HEK293 (cell line): ENCODE data around the gene ABCA7.
A peak's percentile ranks its signal among the peaks of the same experiment; 100 is the strongest.

Experiments
- BCL11A ChIP-seq: fragments of 450-650 bp; formaldehyde crosslinking; IDR thresholded peaks from 2 replicates; pipeline ENCODE4 v1.5.1; 2016; ENCODE audit warnings: low read depth, missing biosample characterization, missing genetic modification characterization
- BCL11B ChIP-seq: fragments of 450-650 bp; formaldehyde crosslinking; IDR thresholded peaks from 2 replicates; pipeline ENCODE4 v1.5.1; 2016; ENCODE audit warnings: low read depth, missing biosample characterization, missing genetic modification characterization
- EGR2 ChIP-seq: fragments of 450-650 bp; formaldehyde crosslinking; IDR thresholded peaks from 2 replicates; pipeline ENCODE4 v1.5.1; 2016; ENCODE audit warnings: low read depth, missing biosample characterization, missing genetic modification characterization
- FEZF1 ChIP-seq: fragments of 450-650 bp; formaldehyde crosslinking; IDR thresholded peaks from 2 replicates; pipeline ENCODE4 v1.5.1; 2016; ENCODE audit warnings: missing biosample characterization, missing genetic modification characterization
- GFI1B ChIP-seq: fragments of 450-650 bp; formaldehyde crosslinking; IDR thresholded peaks from 2 replicates; pipeline ENCODE4 v1.5.1; 2016; ENCODE audit warnings: missing biosample characterization, missing genetic modification characterization
- IKZF3 ChIP-seq: fragments of 450-650 bp; IDR thresholded peaks from 2 replicates; pipeline ENCODE4 v1.5.0; 2018; ENCODE audit warnings: missing biosample characterization, mild to moderate bottlenecking, missing genetic modification characterization, moderate library complexity
- MEIS1 ChIP-seq: sonication (generic); formaldehyde crosslinking; IDR thresholded peaks from 2 replicates; pipeline ENCODE4 v1.8.1; 2022; ENCODE audit warnings: missing genetic modification reagents, mild to moderate bottlenecking, borderline replicate concordance
- SCRT2 ChIP-seq: fragments of 450-650 bp; formaldehyde crosslinking; IDR thresholded peaks from 2 replicates; pipeline ENCODE4 v1.5.1; 2016; ENCODE audit warnings: missing biosample characterization, missing genetic modification characterization
- SP7 ChIP-seq: fragments of 450-650 bp; formaldehyde crosslinking; IDR thresholded peaks from 2 replicates; pipeline ENCODE4 v1.5.1; 2016; ENCODE audit warnings: missing biosample characterization, missing genetic modification characterization
- WT1 ChIP-seq: fragments of 450-650 bp; formaldehyde crosslinking; IDR thresholded peaks from 2 replicates; pipeline ENCODE4 v1.5.1; 2016; ENCODE audit warnings: missing biosample characterization, missing genetic modification characterization
- ZBTB7A ChIP-seq: fragments of 450-650 bp; formaldehyde crosslinking; IDR thresholded peaks from 2 replicates; pipeline ENCODE4 v1.5.1; 2016; ENCODE audit warnings: low read depth, missing biosample characterization, missing genetic modification characterization
- ZFHX2 ChIP-seq: fragments of 450-650 bp; formaldehyde crosslinking; conservative IDR thresholded peaks from 2 replicates; pipeline ENCODE4 v1.5.1; 2016; ENCODE audit warnings: missing biosample characterization, missing genetic modification characterization
- ZFP3 ChIP-seq: fragments of 450-650 bp; formaldehyde crosslinking; IDR thresholded peaks from 2 replicates; pipeline ENCODE4 v1.5.1; 2016; ENCODE audit warnings: low read depth, missing biosample characterization, missing genetic modification characterization
- ZFP37 ChIP-seq: fragments of 450-650 bp; formaldehyde crosslinking; IDR thresholded peaks from 2 replicates; pipeline ENCODE4 v1.5.1; 2016; ENCODE audit warnings: missing biosample characterization, missing genetic modification characterization
- ZNF10 ChIP-seq: fragments of 450-650 bp; formaldehyde crosslinking; IDR thresholded peaks from 2 replicates; pipeline ENCODE4 v1.5.1; 2017; ENCODE audit warnings: missing biosample characterization, missing genetic modification characterization
- ZNF133 ChIP-seq: fragments of 450-650 bp; formaldehyde crosslinking; IDR thresholded peaks from 2 replicates; pipeline ENCODE4 v1.5.1; 2016; ENCODE audit warnings: missing biosample characterization, missing genetic modification characterization
- ZNF23 ChIP-seq: fragments of 450-650 bp; formaldehyde crosslinking; IDR thresholded peaks from 2 replicates; pipeline ENCODE4 v1.5.1; 2016; ENCODE audit warnings: missing biosample characterization, missing genetic modification characterization, borderline replicate concordance
- ZNF274 ChIP-seq, 2 experiments: fragments of 200-500 bp in 1 of 2; fragments of 450-650 bp in 1 of 2; sonication (Bioruptor generic) in 1 of 2; formaldehyde crosslinking in 1 of 2; IDR thresholded peaks; 2 replicates each; pipeline versions ENCODE4 v1.5.1 to v1.6.1; 2014 to 2016; ENCODE audit warnings: borderline replicate concordance in 1 of 2, inconsistent platforms in 1 of 2, low read length in 1 of 2, missing biosample characterization in 1 of 2, missing genetic modification characterization in 1 of 2
- ZNF350 ChIP-seq: fragments of 450-650 bp; formaldehyde crosslinking; IDR thresholded peaks from 2 replicates; pipeline ENCODE4 v1.5.0; 2017; ENCODE audit warnings: missing biosample characterization, mild to moderate bottlenecking, missing genetic modification characterization
- ZNF354C ChIP-seq: fragments of 450-650 bp; formaldehyde crosslinking; IDR thresholded peaks from 2 replicates; pipeline ENCODE4 v1.5.1; 2016; ENCODE audit warnings: missing biosample characterization, missing genetic modification characterization, low read depth, borderline replicate concordance
- ZNF37A ChIP-seq: fragments of 450-650 bp; IDR thresholded peaks from 2 replicates; pipeline ENCODE4 v1.5.1; 2018; ENCODE audit warnings: missing biosample characterization, missing genetic modification characterization
- ZNF433 ChIP-seq: fragments of 450-650 bp; formaldehyde crosslinking; IDR thresholded peaks from 2 replicates; pipeline ENCODE4 v1.5.1; 2016; ENCODE audit warnings: missing biosample characterization, missing genetic modification characterization, low read depth
- ZNF529 ChIP-seq: fragments of 450-650 bp; formaldehyde crosslinking; IDR thresholded peaks from 2 replicates; pipeline ENCODE4 v1.5.1; 2017; ENCODE audit warnings: missing genetic modification characterization, missing biosample characterization; ENCODE audit not compliant: insufficient replicate concordance
- ZNF549 ChIP-seq: fragments of 450-650 bp; IDR thresholded peaks from 2 replicates; pipeline ENCODE4 v1.5.1; 2018; ENCODE audit warnings: missing biosample characterization, missing genetic modification characterization, mild to moderate bottlenecking, inconsistent platforms, moderate library complexity
- ZNF600 ChIP-seq: fragments of 450-650 bp; formaldehyde crosslinking; IDR thresholded peaks from 2 replicates; pipeline ENCODE4 v1.5.1; 2016; ENCODE audit warnings: missing biosample characterization, missing genetic modification characterization
- ZNF624 ChIP-seq: fragments of 450-650 bp; formaldehyde crosslinking; IDR thresholded peaks from 2 replicates; pipeline ENCODE4 v1.5.1; 2017; ENCODE audit warnings: missing biosample characterization, missing genetic modification characterization
- ZNF654 ChIP-seq: fragments of 450-650 bp; formaldehyde crosslinking; IDR thresholded peaks from 2 replicates; pipeline ENCODE4 v1.5.1; 2016; ENCODE audit warnings: low read depth, missing biosample characterization, missing genetic modification characterization
- ZNF768 ChIP-seq: fragments of 450-650 bp; formaldehyde crosslinking; IDR thresholded peaks from 2 replicates; pipeline ENCODE4 v1.5.1; 2018; ENCODE audit warnings: missing biosample characterization, mild to moderate bottlenecking, missing genetic modification characterization
- ZNF843 ChIP-seq: fragments of 450-650 bp; formaldehyde crosslinking; IDR thresholded peaks from 2 replicates; pipeline ENCODE4 v1.5.1; 2016; ENCODE audit warnings: missing biosample characterization, missing genetic modification characterization
- TF ChIP-seq, protein P1 (sequence below): fragments of 450-650 bp; formaldehyde crosslinking; IDR thresholded peaks from 2 replicates; pipeline ENCODE4 v1.5.1; 2016; ENCODE audit warnings: missing biosample characterization, missing genetic modification characterization
- TF ChIP-seq, protein P2 (sequence below): fragments of 450-650 bp; formaldehyde crosslinking; IDR thresholded peaks from 2 replicates; pipeline ENCODE4 v1.5.1; 2016; ENCODE audit warnings: missing biosample characterization, missing genetic modification characterization
- TF ChIP-seq, protein P3 (sequence below): fragments of 450-650 bp; formaldehyde crosslinking; IDR thresholded peaks from 2 replicates; pipeline ENCODE4; 2016; ENCODE audit warnings: missing biosample characterization, missing genetic modification characterization

The ABCA7 gene

DNA sequence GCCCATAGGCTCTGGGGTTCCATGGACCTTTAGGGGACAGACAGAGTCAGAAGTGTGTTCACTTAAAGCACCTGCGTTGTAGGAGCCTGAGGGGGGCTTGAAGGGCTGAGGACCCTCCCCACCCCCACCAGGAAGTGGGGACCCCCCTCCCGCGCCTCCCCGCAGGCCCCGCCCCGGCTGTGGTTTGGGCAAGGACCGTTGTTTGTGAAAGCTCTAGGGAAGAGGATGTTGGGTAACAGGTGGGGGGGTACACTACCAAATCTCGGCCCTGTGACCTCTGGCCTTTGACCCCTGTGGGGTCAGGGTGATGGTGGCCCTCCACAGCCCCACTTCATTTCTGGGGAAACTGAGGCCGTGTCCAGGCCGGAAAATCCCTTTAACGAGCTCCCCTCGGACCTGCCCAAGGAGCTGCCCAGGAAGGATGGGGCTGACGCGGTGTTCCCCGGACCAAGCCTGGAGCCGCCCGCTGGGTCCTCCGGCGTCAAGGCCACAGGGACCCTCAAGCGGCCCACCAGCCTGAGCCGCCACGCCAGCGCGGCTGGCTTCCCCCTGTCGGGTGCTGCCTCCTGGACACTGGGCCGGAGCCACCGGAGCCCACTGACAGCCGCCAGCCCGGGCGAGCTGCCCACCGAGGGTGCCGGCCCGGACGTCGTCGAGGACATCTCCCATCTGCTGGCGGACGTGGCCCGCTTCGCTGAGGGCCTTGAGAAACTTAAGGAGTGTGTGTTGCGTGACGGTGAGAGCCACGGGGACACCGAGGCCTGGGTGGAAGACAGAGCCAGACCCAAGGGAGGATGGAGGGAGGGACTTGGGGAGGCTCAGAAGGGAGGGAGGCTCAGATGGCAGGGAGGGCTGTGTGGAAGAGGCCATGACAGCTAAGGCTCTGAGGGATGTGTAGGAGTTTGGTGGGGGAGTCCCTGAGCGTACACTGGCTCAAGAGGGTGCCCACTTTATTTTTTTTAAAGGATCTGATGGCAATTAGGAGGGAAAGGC lies 28.4 kb downstream of the ABCA7 start (continued):
- TF ChIP-seq, protein P1, sequence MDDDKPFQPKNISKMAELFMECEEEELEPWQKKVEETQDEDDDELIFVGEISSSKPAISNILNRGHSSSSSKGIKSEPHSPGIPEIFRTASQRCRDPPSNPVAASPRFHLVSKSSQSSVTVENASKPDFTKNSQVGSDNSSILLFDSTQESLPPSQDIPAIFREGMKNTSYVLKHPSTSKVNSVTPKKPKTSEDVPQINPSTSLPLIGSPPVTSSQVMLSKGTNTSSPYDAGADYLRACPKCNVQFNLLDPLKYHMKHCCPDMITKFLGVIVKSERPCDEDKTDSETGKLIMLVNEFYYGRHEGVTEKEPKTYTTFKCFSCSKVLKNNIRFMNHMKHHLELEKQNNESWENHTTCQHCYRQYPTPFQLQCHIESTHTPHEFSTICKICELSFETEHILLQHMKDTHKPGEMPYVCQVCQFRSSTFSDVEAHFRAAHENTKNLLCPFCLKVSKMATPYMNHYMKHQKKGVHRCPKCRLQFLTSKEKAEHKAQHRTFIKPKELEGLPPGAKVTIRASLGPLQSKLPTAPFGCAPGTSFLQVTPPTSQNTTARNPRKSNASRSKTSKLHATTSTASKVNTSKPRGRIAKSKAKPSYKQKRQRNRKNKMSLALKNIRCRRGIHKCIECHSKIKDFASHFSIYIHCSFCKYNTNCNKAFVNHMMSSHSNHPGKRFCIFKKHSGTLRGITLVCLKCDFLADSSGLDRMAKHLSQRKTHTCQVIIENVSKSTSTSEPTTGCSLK (tag by site-specific recombination): no peak
- TF ChIP-seq ZNF10 (no peak), ZNF274 (IDR thresholded peaks at IDR 0.05; ENCODE audit: low read length) (no peak), ZNF274 (tag by site-specific recombination; IDR thresholded peaks at IDR 0.05; ENCODE audit: borderline replicate concordance) (no peak), ZFP37 (no peak), WT1 (tag by site-specific recombination) (peak; percentile 79), FEZF1 (tag by site-specific recombination) (no peak), ZNF23 (tag by site-specific recombination) (no peak), ZFP3 (tag by site-specific recombination) (peak; percentile 98), ZNF433 (tag by site-specific recombination) (no peak), BCL11A (tag by site-specific recombination) (peak; percentile 88; the same call in 1 of the 2 replicates), ZNF529 (tag by site-specific recombination) (no peak), ZNF843 (tag by site-specific recombination) (no peak), ZNF549 (tag by site-specific recombination) (no peak), ZNF654 (tag by site-specific recombination) (no peak), SCRT2 (tag by site-specific recombination) (peak; percentile 82), MEIS1 (CRISPR knock-in tag) (no peak), ZBTB7A (tag by site-specific recombination) (no peak), BCL11B (tag by site-specific recombination) (peak; percentile 95), SP7 (tag by site-specific recombination) (no peak), EGR2 (tag by site-specific recombination) (peak; percentile 72; the same call in 1 of the 2 replicates), ZNF350 (tag by site-specific recombination) (no peak), ZNF624 (tag by site-specific recombination) (no peak), ZNF354C (no peak), ZNF768 (no peak), IKZF3 (tag by site-specific recombination) (0 out of 2 replicates have a peak, but pooled peaks have one; percentile 50), ZNF37A (no peak), ZNF600 (peak; percentile 79), GFI1B (no peak), ZNF133 (tag by site-specific recombination) (no peak), ZFHX2 (tag by site-specific recombination) (peak; percentile 58)
- TF ChIP-seq, protein P2, sequence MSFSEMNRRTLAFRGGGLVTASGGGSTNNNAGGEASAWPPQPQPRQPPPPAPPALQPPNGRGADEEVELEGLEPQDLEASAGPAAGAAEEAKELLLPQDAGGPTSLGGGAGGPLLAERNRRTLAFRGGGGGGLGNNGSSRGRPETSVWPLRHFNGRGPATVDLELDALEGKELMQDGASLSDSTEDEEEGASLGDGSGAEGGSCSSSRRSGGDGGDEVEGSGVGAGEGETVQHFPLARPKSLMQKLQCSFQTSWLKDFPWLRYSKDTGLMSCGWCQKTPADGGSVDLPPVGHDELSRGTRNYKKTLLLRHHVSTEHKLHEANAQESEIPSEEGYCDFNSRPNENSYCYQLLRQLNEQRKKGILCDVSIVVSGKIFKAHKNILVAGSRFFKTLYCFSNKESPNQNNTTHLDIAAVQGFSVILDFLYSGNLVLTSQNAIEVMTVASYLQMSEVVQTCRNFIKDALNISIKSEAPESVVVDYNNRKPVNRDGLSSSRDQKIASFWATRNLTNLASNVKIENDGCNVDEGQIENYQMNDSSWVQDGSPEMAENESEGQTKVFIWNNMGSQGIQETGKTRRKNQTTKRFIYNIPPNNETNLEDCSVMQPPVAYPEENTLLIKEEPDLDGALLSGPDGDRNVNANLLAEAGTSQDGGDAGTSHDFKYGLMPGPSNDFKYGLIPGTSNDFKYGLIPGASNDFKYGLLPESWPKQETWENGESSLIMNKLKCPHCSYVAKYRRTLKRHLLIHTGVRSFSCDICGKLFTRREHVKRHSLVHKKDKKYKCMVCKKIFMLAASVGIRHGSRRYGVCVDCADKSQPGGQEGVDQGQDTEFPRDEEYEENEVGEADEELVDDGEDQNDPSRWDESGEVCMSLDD: no peak
- TF ChIP-seq, protein P3, sequence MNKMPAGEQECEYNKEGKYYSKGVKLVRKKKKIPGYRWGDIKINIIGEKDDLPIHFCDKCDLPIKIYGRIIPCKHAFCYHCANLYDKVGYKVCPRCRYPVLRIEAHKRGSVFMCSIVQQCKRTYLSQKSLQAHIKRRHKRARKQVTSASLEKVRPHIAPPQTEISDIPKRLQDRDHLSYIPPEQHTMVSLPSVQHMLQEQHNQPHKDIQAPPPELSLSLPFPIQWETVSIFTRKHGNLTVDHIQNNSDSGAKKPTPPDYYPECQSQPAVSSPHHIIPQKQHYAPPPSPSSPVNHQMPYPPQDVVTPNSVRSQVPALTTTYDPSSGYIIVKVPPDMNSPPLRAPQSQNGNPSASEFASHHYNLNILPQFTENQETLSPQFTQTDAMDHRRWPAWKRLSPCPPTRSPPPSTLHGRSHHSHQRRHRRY (tag by site-specific recombination): no peak
